ENCODE results near the gene SLF2.

Gene SLF2

DNA sequence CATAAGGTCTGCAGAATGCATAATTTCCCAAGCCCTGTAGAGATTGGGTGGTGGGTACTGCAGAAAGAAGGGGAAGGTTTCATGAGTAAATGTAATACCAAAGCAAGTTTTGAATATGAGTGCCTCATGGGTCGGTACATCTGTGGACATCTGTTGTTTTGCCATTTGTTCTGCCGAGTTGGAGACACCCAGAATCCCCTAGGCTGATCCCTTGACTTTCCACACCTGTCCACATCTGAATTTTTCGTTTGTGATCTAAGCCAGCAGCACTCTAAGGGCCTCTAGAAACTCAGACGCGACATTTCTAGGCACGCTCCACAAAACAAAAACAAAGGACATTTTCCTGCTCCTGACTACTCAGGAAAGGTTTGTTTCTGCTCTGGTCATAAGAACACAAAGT is 11.7 kb upstream of the SLF2 start:
- DNase-seq: no peak

DNA sequence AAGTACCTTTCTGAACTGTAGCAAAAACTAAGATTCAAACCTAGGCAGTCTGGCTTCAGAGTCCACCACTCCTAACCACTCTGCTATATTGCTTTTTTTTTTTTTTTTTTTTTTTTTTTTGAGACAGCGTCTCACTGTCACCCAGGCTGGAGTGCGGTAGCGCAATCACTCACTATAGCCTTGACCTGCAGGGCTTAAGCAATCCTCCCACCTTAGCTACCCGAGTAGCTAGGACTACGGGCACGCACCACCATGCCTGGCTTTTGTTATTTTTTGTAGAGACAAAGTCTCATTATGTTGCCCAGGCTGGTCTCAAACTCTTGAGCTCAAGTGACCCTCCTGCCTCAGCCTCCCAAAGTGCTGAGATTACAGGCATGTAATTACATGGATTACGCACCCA is 10.1 kb upstream of the SLF2 start:
- DNase-seq: no peak

DNA sequence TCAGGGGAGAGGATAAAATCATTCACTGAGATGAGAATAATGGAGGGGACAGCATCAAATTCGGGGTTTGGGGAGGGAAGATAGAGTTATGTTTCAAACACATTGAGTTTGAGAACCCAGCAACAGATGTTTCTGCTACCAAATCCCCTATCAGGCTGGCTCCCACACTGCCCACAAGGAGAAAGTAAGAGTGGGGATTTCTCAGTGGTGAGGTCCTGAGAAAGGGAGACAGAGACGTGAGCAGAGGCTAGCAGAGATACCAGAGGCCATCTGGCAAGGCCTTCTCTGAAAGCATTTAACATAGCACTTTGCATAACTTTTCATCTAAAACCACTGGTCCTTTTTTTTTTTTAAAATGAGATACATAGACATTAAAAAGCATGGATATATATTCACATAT is 7.8 kb upstream of the SLF2 start:
- DNase-seq: no peak

DNA sequence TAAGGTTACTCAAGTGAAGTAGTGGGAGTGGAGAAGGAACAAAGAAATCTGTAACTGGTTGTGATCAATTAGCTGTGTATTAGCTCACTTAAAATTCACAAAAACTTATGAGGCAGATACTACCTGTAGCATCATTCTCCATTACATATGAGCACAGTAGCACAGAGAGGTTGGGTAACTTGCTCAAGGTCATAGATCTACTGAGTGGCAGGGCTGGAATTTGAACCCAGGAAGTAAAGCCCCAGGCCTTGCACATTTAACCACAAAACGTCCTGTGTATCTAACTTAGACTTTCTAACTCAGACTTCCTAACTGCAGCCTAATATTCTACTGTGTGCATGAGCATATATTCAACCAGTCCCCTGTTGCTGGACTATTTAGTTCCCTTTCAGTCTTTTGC is 5.6 kb upstream of the SLF2 start:
- no peak for DNase-seq

DNA sequence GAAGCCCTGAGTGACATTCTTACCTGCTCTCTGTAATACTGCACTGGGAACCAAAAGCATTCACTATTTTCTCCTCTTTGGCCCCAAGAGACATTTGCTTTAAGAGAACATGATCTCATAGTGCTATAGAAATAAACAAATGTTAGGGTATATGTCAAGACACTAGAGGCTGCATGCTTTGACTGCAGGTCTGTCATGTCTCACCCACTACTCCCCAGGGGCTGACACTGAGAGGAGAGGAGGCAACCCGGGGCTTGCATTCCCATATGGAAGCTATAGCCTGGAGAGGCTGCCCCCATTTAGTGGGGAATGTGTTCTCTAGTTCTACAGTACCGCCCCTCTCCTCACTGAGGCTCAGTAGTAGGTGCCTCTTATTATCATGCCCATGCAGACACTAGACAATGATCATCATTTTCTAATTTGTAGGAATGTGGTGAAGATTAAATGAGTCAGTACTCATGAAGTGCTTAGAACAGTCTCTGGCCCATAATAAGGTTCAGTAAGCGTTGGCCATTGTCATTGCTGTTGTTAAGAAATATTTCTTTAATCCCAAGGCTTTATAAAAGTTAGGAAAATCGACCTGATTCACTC is 4.9 kb upstream of the SLF2 start:
- no peak for DNase-seq

DNA sequence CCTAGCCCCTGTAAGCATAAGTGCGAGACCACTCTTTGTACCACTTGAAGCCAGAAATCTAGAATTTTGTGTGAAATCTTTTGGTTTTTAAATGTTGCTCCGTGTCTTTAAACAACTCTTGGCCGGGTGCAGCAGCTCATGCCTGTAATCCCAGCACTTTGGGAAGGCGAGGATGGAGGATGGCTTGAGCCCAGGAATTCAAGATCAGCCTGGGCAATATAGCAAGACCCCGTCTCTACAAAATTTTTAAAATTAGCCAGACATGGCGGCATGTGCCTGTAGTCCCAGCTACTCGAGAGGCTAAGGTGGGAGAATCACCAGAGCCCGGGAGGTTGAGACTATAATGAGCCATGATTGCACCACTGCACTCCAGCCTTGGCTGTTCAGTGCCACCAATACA is 4.4 kb upstream of the SLF2 start:
- no peak for DNase-seq

DNA sequence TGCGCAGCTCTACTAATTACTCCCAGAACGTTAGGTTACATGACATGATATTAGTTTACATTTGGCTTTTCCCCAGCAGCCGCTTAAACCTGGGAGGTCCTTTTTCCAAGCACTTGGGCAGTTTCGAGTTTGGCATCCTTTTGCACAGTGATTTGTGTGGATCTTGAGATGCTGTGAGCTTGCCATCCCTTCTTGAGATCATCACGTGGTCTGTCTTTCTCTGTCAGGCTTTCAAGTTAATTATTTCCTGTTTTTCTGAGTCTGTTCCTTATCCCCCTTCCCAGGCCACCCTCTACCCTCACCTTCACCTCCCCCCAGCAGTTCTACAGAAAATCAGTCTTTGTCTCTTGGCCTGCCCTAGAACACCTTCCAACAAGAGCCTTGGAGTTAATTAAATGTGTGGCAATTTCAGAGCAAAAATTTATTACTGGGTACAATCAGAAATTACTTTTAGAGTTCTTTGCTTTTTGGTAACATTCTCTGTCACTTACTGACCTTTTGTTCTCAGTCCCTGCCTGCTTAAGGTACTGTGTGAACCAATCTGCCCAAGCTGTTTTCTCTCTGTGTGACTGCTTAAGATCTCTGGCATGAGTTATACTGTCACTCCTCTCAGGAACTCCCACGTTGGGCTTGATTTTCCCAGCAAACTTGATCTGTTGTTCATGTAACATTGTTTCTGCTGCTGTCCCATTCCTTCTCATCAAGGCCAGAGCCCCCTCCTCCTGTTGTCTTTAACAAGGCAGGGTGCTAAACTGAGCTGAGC is 3.1 kb upstream of the SLF2 start:
- no peak for DNase-seq

DNA sequence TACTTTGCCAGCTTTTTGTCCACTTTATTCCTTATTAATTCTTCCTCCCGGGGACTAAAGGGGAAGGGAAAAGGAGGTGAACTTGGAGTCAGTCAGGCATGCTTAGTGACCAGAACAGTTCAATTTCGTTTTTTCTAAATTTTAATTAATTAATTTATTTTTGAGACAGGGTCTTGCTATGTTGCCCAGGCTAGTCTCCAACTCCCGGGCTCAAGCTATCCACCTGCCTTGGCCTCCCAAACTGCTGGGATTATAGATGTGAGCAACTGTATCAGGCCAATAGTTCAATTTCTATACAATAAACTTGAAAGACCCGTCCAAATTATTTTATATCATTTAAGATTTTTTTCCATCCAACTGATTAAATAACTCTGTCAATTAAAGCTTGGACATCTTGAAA is 1.3 kb upstream of the SLF2 start:
- DNase-seq: no peak

DNA sequence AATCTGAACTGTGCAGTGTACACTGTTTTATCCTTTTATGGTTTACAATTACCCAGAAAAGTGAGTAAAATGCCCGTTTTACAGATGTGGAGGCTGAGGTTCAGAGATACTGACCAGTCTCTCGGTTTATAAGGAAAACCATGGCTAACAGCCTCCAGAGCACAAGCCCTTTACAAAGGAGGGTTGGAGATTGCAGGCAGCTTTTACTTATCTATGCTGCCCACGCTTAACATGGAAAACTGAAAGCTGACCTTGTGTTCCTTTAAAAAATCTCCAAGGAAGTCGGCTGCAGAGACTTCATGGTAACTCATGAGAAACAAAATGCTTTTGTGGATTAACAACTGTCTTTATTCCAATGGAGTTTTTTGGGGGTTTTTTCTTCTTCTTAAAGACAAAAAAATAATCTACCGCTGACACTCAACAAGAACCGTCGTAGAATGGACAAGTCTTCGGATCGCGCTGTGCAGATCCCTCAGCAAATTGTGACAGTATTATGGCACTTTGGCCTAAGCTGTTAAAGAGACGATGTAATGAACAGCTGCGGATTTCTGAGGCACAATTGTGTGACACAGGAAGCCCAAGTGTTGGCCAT is 654 bp upstream of the SLF2 start:
- DNase-seq: no peak

DNA sequence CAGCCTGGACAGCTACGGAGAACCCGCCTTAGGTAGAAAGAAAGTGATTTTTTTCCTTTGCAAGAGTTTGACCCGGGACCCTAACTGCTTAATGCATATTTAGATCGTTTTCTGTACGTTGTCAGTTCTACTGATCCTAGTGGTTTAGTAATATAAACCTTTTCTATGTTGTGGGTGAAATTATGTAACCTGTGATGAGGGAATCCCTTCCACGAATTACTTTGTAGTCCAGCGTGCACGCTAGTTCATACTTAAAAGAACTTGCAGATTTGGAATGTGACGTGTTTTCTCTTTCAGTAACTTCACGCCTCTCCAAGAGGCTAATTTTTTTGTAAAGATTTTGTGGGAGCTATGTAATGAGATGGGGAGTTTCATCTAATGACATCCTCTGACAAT is 705 bp downstream of the SLF2 start:
- no peak for DNase-seq

DNA sequence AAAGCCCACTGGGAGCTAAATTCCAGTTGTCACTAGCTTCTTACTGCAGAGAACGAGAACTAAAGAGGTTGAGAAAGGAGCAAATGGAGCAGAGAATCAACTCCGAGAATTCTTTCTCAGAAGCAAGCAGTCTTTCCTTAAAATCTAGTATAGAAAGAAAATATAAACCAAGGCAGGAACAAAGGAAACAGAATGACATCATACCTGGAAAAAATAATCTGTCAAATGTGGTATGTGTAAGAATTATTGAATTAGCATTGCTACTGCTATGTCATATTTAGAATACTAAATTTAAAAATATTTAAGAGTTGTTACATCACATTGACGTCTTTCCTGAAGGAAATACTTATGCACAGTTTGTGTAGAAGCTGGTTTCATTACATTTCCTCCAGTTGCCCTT is 4.3 kb downstream of the SLF2 start:
- no peak for DNase-seq

DNA sequence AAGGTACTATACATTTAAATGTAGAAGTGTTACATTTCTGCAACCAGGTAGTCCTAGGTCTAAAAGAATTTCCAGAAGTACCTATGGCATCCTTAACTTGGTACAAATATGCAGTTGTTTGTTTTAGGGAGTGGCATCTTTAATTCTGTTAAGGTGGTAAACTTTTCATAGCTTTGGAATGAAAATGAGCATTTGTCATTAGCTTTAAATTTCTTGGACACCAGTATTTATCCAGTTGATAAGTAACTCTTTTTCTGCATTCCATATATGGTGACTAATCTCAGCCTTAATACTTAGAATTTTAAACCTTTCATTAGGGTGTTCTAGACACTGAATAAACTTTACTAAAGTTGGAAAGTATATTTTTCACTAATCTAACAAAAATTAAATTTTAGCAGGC is 10.8 kb downstream of the SLF2 start:
- DNase-seq: no peak

DNA sequence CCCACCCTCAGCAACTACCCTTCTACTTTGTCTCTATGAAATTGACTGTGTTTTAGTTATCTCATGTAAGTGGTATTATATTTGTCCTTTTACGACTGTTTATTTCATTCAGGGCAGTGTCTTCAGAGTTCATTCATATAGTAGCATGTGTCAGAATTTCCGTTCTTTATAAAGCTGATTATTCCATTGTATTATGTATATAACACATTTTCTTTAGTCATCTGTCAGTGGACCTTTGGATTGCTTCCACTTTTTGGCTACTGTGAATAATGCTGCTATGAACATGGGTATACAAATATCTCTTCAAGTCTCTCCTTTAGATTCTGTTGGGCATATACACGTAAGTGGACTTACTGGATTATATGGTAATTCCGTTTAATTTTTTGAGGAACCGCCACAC is 14.5 kb downstream of the SLF2 start:
- DNase-seq: no peak

DNA sequence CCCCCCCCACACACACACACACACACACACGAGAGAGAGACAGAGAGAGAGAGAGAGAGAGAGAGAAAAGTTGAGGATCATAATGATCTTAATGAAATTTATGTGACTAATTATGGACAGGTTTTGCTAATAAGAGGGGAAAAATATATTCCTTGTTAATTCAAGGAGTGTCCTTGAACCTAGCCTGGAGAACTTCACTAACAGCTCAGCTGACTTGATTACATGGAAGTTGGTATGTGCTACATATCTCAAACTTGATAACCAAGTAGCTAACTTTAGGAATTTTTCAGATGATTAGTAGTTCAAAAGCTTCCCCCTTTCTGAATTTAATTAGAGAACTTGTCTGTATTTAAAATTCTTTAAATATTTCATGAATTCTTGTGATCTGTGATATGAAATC is 15.3 kb downstream of the SLF2 start:
- DNase-seq: no peak

DNA sequence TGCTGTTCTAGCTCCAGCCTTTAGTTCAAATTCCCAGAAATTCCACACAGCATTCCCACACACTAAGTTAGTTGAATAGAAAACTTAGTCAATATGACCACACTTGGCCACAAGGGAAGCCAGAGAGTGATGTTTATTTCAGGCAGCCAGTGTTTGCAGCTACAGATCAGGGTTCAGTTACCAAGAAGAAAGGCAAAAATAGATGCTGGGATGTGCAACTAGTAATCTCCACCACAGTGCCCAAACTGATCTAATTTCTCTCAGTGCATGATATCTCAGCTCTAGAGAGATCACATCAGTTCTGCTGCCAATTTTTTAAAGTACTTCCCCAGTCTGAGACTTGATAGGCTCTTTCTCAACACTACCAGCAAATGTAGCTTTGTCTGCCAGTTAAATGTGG is 17.6 kb downstream of the SLF2 start:
- no peak for DNase-seq

DNA sequence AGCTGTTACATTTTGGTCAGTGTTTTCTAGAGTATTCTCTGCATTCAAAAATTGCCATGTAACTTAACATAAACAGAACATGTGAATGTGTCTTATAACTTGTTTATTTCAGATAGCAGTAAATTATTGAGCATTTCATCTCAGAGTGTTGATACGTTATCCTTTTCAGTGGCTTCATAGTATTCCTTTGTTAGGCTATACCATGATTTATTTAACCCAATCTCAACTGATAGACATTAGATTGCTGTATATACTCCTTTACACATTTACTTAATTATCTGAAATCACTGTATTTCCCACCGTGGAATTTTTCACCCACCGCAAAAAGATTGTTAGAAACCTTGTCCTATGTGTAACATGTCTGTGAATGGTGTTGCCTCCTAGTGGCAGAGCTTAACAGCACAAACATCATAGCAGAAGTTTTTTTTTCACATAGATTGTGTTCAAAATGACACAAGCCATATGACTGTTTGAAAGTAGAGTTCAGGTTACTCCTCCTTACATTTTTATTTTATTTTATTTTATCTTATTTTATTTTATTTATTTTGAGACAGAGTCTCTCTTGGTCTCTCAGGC is 21.4 kb downstream of the SLF2 start:
- no peak for DNase-seq

DNA sequence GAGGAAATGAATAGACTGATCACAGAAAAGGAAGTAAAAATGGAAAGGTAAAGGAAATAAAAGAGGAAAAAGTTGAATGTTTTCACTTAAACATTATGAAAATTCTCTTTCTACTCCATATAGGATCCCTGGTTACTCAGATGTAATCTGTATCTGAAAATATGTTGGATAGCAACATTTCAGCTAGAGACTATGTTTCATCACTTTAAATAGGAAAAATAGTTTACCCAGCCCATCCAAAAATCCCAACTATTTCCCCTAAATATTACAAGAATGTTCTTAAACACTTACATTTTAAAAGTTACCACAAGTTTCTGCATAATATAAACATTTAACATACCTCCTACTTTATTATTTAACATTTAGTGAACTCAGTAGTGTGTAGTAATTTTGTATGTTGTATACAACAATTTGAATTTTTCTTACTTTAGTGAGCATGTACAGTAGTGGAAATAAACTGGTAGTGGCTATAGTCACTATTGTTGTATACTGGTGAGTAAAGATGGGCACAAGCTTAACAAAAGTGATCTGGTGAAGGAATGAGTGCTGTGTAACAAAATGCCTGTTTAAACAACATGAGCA is 27.1 kb downstream of the SLF2 start:
- no peak for DNase-seq

DNA sequence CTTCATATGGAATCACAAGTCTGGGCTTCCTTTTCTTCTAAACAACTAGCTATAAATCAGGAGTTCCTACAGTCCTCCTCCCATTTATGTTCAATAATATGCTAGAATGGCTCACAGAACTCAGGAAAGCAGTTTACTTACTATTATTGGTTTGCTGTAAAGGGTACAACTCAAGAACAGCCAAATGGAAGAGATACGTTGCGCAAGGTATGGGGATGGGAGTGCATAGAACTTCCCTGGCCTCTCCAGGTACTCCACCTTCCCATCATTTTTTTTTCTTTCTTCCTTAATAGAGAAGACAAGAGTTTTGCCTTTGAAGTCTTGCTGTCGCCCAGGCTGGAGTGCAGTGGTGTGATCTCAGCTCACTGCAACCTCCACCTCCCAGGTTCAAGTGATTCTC is 29.5 kb downstream of the SLF2 start:
- DNase-seq: no peak

DNA sequence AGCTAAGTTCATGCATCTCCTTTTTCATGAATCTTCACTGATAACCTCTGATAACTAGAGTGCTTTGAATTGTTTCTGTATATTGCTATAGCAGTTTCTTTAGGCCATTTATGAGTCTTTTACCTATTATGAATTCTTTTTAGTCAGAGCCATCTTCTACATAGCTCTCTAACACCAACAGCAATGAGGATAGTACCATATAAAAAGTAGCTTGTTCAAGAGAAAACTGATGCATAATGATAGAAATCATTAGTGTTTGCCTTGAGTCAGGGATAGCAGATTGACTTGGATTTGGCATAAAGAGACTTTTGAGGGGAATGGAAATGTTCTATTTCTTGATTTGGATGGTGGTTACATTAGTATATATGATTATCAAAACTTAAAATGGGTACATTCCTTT is 30.7 kb downstream of the SLF2 start:
- DNase-seq: no peak

DNA sequence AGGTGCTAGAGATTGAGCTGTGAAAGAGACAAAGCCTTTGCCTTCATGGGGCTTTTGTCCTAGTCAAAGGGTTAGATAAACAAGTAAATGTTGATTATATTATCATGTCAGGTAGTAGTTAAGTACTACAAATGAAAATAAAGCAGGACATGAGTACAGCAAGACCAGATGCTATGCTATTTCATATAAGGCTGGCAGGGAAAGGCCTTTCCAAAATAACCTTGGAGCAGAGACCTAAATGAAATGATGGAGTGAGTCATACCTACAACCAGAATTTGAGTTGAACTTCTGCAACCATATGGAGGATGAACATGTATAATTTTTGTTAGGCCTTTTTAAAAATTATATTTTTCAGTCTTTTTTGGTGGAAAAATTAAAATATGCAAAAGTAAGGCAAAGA is 33.0 kb downstream of the SLF2 start:
- no peak for DNase-seq

DNA sequence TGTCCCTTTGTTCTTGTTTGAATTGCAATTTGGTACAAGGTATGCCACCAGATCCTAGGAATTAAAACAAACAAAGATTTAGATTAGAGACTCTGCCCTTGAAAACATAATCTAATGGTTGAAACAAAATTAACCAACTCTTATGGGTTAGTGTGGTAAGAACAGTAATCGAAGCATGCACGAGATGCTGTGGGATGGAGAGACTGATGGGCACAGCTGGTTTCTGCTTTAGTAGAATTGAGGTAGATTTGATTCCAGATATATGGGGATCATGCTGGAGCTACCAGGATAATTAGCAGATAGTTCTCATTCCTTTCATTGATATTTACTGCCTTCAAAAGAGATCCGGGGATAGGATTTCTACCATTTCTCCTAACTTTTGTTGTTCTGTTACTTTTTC is 36.2 kb downstream of the SLF2 start:
- no peak for DNase-seq

DNA sequence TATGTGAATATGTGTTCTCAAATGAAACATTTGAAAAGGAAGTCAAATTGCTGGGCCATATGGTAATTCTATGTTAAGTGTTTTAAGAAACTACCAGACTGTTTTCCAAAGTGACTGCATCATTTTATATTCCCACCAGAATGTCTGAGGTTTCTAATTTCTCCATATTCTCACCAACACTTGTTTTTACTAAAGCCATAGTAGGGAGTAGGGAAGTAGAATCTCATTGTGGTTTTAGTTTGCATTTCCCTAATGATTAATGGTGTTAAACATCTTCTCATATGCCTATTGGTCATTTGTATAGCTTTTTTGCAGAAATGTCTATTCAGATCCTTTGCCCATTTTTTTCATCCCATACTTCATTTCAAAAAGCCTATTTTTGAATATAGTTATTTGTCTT is 47.5 kb downstream of the SLF2 start:
- DNase-seq: no peak

DNA sequence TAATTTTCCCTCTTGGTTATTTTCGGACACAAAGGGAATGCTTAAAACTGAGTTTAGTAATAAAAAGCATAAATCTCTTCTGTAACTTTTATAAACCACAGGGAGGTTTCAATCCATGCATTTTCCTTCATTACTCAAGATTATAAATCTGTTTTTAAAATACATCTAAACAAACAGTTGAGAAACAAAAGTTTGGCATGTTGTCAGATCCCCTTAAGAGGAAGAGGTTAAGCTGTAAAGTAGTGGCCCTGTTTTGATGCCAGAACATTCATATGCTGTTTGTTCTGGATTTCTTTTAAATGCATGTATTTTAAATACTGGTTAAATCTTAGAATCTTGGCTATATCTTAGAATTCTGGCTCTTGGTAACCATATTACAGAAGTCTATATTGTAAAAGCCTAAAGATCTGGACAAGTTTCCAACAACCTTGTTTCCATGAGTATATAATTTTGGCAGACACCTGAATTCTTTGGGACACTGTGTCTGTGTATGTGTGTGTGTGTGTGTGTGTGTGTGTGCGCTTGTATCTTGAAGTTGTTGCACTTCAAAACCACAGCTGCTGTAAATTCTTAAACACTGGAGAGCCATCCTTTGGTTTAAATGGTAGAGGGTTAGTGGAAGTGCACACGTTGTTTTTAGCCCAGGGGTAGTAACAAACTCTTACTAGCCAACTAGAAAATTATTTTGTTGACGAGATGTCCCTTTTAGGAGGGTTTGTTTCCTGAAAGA is 49.8 kb downstream of the SLF2 start:
- DNase-seq: no peak
